ENCODE measurements around the gene DACH1.
"Not testable (repeated sequence)": the region's sequence is repeated elsewhere in the genome, so short reads cannot be mapped to it uniquely, and the experiment has no call there.

The DACH1 gene

DNA sequence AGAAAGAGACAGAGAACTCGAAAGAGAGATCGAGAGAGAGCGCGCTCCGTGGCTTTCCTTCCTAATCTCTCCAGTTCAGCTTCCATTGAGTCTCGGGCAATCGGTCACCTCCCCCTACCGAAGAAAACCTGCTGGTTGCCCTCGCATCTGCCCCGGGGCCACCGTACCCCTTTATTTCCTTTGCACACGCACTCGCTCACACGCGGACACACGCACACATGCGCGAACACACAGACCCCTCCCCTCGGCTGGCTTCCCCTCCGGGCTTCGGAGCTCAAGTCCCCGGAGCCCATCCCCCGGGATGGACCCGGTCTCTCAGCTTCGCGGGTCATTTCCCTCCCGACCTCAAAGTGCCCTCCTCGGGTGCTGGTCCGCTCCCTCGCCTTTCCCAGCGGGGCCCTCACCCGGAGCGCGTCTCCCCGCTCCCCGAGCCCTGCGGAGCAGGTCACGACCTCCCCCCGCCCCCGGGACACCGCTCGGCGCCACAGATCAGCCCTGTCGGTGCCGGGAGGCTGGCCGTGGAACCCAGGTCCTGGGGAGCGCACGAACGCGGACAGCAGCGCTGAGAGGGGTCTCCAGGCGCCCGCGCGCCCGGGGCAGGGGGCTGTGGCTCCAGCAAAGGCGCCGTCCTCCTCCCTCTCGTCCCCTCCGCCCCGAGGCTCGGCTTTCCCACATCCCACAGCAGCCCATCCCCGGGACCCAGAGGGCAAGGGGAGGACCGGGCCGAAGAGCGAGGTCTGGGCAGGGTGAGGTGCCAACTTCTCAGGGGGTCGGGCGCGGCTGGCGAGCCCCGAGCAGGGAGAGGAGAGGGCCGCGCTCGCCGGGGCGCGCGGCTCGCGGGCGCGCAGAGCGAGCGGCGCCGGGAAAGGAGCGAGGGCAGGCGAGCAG, 1.8 kb downstream of the DACH1 start:
- DNase-seq, result no peak

GRCh38 chr13:71864094-71864985, 2.7 kb downstream of the DACH1 start:
- no peak for DNase-seq

- no peak for DNase-seq
Observed at GRCh38 chr13:71863254-71863865, 3.6 kb downstream of the DACH1 start.

GRCh38 chr13:71862459-71862943, 4.5 kb downstream of the DACH1 start:
- no peak for DNase-seq

GRCh38 chr13:71861769-71862458, 5.1 kb downstream of the DACH1 start:
- DNase-seq, result no peak

DNA sequence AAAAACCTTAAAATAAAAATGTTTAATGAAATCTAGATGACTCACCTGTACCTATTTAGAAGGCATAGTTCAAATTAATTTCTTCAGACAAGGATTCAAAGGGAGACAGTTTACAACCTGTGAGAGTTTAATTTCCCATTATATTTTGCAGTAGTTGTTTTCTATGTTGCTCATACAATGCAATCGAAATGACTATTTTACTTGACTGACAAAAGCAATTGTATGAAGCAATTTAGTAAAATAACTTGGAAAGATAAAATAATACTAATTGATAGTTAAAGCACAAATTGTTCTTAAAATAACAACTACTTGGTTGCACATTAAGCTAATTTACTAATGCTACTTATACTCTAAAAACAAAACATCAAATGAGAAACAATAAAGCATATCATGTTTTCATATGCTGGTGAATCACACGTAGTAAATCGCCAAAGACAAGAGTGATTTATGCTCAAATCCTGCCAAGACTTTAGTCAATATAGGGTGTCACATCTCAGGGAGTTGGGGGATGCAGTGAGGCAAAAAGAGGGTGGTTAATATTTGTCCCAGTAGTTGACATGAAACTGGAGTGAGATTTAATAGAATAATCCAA, 6.4 kb downstream of the DACH1 start:
- DNase-seq, result no peak

DNA sequence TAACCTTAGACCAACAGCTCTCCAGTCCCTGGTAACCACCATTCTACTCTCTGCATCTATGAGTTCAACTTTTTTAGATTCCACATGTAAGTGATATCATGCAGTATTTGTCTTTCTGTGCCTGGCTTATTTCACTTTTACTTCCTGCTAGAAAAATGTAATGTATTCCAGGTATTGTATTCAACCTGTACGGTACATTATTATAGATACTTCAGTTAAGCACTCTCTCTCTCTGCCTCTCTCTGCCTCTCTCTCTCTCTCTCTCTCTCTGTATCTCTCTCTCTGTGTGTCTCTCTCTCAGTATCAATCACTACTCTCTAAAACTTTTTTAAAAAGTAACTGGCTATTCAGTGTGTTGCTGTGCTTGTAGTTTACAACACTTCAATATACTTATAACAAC, 8.4 kb downstream of the DACH1 start:
- no peak for DNase-seq

DNA sequence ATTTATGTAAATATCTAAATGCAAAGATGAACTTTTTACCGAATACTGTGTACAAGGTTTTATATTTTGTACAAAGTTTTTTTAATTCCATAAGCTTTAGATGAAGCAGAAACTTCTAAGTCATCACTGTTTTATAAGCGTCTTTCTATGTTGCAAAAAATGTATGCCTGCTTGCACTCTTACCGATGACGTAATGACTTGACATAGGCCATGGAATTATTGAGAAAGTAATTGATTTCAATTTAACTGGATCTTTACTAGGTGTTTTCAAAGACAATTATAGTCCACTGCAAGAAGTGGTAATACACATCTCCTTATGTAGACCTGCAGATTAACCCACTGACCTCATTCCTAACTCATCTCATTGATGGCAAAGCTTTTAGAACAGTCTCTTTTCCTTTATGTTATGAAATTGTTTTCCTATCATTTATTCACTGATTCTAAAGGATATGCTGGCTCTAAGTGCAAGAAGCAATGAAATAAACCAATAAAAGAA, 10.4 kb downstream of the DACH1 start:
- DNase-seq, result no peak

GRCh38 chr13:71854401-71854800, 12.6 kb downstream of the DACH1 start:
- no peak for DNase-seq

- no peak for DNase-seq
Observed at GRCh38 chr13:71853725-71854124, 13.3 kb downstream of the DACH1 start.

GRCh38 chr13:71852736-71853135, 14.3 kb downstream of the DACH1 start:
- DNase-seq, result no peak

DNA sequence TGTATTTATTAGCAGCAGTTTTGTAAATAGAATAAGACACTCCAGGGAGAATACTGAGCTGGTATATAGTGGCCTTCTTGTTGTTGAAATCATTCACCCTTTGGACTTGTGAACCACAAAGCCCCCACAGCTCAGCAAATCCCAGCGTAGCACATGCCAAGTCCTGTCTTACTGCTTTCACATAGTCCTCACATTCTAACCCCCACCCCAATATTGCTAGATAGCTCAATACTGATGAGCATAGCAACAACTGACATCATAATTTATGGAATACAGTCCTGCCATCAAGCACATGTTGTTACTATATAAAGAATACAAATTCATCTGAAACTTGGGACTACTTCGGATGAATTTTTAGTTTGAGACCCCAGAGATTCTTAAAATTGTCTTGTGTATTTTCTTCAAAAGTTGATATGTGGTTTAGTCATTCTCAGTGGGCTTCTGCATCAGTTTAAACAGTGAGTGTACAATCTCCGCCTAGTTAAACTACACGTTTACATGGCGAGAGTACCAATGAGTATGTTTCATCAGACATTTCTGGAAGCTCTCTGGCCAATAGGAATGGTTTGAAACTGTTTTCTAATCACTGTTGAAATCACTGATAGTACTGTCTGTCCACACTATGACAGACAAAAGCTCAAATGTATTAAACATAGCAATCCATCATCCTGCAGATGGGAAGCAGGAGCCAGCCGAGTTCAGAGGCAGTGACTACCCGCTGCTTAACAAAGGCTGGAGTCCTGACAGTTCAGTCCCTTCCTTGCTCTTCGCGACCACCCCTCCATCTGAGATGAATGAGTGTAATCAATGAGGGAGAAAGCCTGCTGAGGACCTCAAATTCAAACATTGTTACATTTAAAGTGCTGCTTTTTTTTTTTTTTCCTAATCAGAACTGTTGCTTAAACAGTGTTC, 15.2 kb downstream of the DACH1 start:
- no peak for DNase-seq

DNA sequence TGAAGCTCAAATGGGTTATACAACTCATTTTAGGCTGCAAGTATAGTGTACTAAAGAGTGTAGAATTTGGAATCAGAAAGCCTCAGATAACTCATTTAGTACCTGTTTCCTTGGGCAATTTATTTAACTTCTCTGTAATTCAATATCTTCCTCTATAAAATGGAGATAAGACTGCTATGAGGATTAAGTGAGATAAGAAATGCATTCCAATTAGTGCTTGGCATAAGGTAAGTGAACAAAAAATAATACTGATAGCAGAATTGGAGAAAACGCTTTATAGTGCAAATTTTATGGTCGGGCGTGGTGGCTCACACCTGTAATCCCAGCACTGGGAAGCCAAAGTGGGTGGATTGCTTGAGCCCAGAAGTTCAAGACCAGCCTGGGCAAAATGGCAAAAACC, 25.0 kb downstream of the DACH1 start:
- DNase-seq, result no peak

GRCh38 chr13:71838842-71839241, 28.2 kb downstream of the DACH1 start:
- DNase-seq, result no peak

- not testable (repeated sequence) for DNase-seq
Observed at GRCh38 chr13:71837582-71837981, 29.4 kb downstream of the DACH1 start.

- DNase-seq, result no peak
Observed at GRCh38 chr13:71831716-71832115, 35.3 kb downstream of the DACH1 start.

- DNase-seq, result no peak
Observed at GRCh38 chr13:71830736-71831135, 36.3 kb downstream of the DACH1 start.

- DNase-seq, result no peak
Observed at GRCh38 chr13:71830323-71830722, 36.7 kb downstream of the DACH1 start.

- DNase-seq, result no peak
Observed at GRCh38 chr13:71829547-71829946, 37.5 kb downstream of the DACH1 start.

DNA sequence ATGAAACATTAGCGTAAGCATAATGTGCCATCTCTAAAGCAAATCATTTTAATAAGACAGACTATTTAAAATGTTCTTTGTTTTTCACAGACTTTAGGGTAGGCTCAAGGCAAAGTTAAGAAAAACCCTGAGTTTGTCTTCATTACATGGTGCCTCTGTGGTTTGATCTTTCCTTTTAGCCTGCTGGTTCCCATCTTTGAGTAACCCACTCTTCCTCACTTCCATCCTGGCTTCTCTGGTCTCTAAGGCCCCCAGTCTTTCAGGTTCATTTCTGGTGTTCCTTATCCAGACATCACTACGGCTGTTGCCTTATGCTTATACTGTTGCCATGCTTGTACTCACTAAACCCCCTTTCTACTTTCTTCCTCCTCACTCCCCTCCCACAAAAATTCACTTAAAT, 38.4 kb downstream of the DACH1 start:
- no peak for DNase-seq

DNA sequence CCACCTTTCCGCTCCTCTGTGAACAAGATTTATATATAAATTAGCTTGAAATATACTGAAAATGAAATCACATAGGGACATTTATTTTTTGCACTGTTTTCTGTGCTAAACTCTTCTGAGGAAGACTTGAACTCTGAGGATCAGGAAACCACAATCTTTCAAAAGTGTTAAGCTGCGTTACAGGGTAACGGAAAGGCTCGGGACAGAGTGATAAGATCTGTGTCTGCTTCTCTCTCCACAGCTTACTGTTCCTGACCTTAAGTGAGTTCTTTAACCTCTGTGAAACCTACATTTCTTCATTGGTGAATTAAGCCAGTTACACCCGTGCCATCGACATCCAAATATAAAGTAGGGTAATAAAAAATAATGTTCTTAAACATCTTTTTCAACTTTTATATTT, 38.9 kb downstream of the DACH1 start:
- DNase-seq, result no peak

All from NCI-H510A treated with DMSO at 0.1 percent for 48 hours (cell line).